Measurements from ENCODE around the gene CUEDC1. TPM values are rescaled to one million over a fixed set of nuclear protein-coding genes. Genes with fewer than 3 reads are reported as not detected.

CUEDC1 gene
- total and polyA plus RNA-seq, 2 of the 13 experiments (the other 11 are each of a cell fraction or from before 2014, with no cell fraction given), result 7.4 to 12.9 TPM

- TF ChIP-seq ZNF343 (CRISPR knock-in tag; IDR thresholded peaks at IDR 0.05) (0 out of 2 replicates have a peak, but pooled peaks have one; percentile 67), FOXK1 (CRISPR knock-in tag; IDR thresholded peaks at IDR 0.05; ENCODE audit: borderline replicate concordance, low read depth) (0 out of 2 replicates have a peak, but pooled peaks have one; percentile 44), ZNF776 (CRISPR knock-in tag; IDR thresholded peaks at IDR 0.05) (no peak), ZNF382 (CRISPR knock-in tag; IDR thresholded peaks at IDR 0.05; ENCODE audit: borderline replicate concordance) (no peak), ZNF773 (CRISPR knock-in tag; IDR thresholded peaks at IDR 0.05; ENCODE audit: borderline replicate concordance) (no peak), ZNF781 (CRISPR knock-in tag; IDR thresholded peaks at IDR 0.05; ENCODE audit: borderline replicate concordance, not compliant biosample characterization) (no peak), HNF1A (IDR thresholded peaks at IDR 0.05; ENCODE audit: low read depth) (no peak), HNF1A (CRISPR knock-in tag; IDR thresholded peaks at IDR 0.05; ENCODE audit: borderline replicate concordance) (no peak), MYC (CRISPR knock-in tag; IDR thresholded peaks at IDR 0.05; ENCODE audit: borderline replicate concordance) (peak; percentile 62; the same call in 1 of the 2 replicates), FLYWCH1 (CRISPR knock-in tag; IDR thresholded peaks at IDR 0.05) (no peak), STAT6 (CRISPR knock-in tag; IDR thresholded peaks at IDR 0.05; ENCODE audit: borderline replicate concordance) (no peak), DR1 (CRISPR knock-in tag; IDR thresholded peaks at IDR 0.05) (no peak; the same call in 1 of the 2 replicates), CAMTA2 (CRISPR knock-in tag; IDR thresholded peaks at IDR 0.05; ENCODE audit: borderline replicate concordance) (no peak), BRD4 (CRISPR knock-in tag; IDR thresholded peaks at IDR 0.05) (peak; percentile 95)
Measured at GRCh38 chr17:57987581-57988300, 32.5 kb upstream of the CUEDC1 start, which contains the start of gene VEZF1 (continued).

Data from HepG2 (cell line).